Naive thymus-derived CD4-positive, alpha-beta T cell (primary cell): ENCODE measurements around the gene PAM16. TPM values are rescaled to one million over a fixed set of nuclear protein-coding genes. Genes with fewer than 3 reads are reported as not detected.

Source experiments
- ATAC-seq: fragments of 150-1000 bp; cut with Tn5 transposase; 2 replicates; pipeline ENCODE4 v1.10.0; 2021; ENCODE audit warnings: mild to moderate bottlenecking, moderate library complexity
- CTCF ChIA-PET: fragments of 350-600 bp; sonication (Branson Sonifier 250); formaldehyde crosslinking; loops from one replicate; lab custom pipeline; 2021; ENCODE audit warnings: antibody characterized with exemption; lab: Charles Lee
- POLR2A ChIA-PET: fragments of 350-600 bp; sonication (Branson Sonifier 250); formaldehyde crosslinking; loops from one replicate; lab custom pipeline; 2021; ENCODE audit warnings: antibody characterized with exemption, inconsistent platforms; lab: Charles Lee
- DNase-seq, 9 donors: peaks; one replicate each; pipeline versions ENCODE4 v3.0.0 to v3.0.0-alpha.2; 2020 to 2022; ENCODE audit warnings: mixed read lengths in 1 of 9
- H3K27ac ChIP-seq: one replicate; pipeline ENCODE4 v1.7.0; 2013; ENCODE audit warnings: mild to moderate bottlenecking, low read depth, low read length, moderate library complexity
- H3K27me3 ChIP-seq, 2 donors: one replicate each; pipeline ENCODE4 v1.7.0; 2013; ENCODE audit warnings: low read length in 2 of 2, mild to moderate bottlenecking in 2 of 2, moderate library complexity in 2 of 2; ENCODE audit not compliant: control insufficient read depth in 2 of 2, insufficient read depth in 2 of 2
- H3K36me3 ChIP-seq, 3 experiments: 1 replicate in 2 of 3; 2 replicates in 1 of 3; pipeline ENCODE4 v1.7.0; 2013; ENCODE audit warnings: low read length in 3 of 3, mild to moderate bottlenecking in 3 of 3, moderate library complexity in 1 of 3; ENCODE audit not compliant: insufficient read depth in 3 of 3, control insufficient read depth in 2 of 3
- H3K4me1 ChIP-seq, 2 donors: one replicate each; pipeline ENCODE4 v1.7.0; 2013; ENCODE audit warnings: low read length in 2 of 2, mild to moderate bottlenecking in 2 of 2, moderate library complexity in 1 of 2; ENCODE audit not compliant: control insufficient read depth in 2 of 2, insufficient read depth in 2 of 2
- H3K4me3 ChIP-seq: 2 replicates; pipeline ENCODE4 v1.7.0; 2013; ENCODE audit warnings: mild to moderate bottlenecking, low read length
- H3K9me3 ChIP-seq, 3 experiments: 1 replicate in 2 of 3; 2 replicates in 1 of 3; pipeline ENCODE4 v1.7.0; 2013; ENCODE audit warnings: low read length in 3 of 3; ENCODE audit not compliant: control insufficient read depth in 2 of 3
- H3K27ac Mint-ChIP-seq, 9 donors: one replicate each; pipeline ENCODE4 v1.8.0; 2020 to 2022; ENCODE audit warnings: mixed read lengths in 9 of 9, mild to moderate bottlenecking in 8 of 9, moderate library complexity in 5 of 9, inconsistent platforms in 2 of 9
- H3K27me3 Mint-ChIP-seq, 5 donors: one replicate each; pipeline ENCODE4 v1.8.0; 2021 to 2022; ENCODE audit warnings: mixed read lengths in 5 of 5, mild to moderate bottlenecking in 1 of 5
- H3K36me3 Mint-ChIP-seq, 5 donors: one replicate each; pipeline ENCODE4 v1.8.0; 2020 to 2022; ENCODE audit warnings: mixed read lengths in 5 of 5, mild to moderate bottlenecking in 3 of 5, inconsistent platforms in 1 of 5
- H3K4me1 Mint-ChIP-seq, 7 donors: one replicate each; pipeline ENCODE4 v1.8.0; 2020 to 2022; ENCODE audit warnings: mixed read lengths in 7 of 7, mild to moderate bottlenecking in 3 of 7, inconsistent platforms in 1 of 7
- H3K4me3 Mint-ChIP-seq, 10 donors: one replicate each; pipeline ENCODE4 v1.8.0; 2020 to 2022; ENCODE audit warnings: mild to moderate bottlenecking in 10 of 10, mixed read lengths in 10 of 10, moderate library complexity in 6 of 10, inconsistent platforms in 2 of 10
- H3K9me3 Mint-ChIP-seq, 11 donors: one replicate each; pipeline ENCODE4 v1.8.0; 2020 to 2022; ENCODE audit warnings: mixed read lengths in 11 of 11, mild to moderate bottlenecking in 4 of 11, inconsistent platforms in 1 of 11, moderate library complexity in 1 of 11
- intact Hi-C, 2 donors: fragments of 100-400 bp; cut with micrococcal nuclease; formaldehyde crosslinking; loops; one replicate each; pipeline ENCODE4 v1.15.1; 2023
- polyA plus RNA-seq, 2 donors: library from polyadenylated mRNA; unstranded; fragments of 300-500 nt; fragmentation: Illumina TruSeq; gene quantifications; one replicate each; pipeline ENCODE4 v1.2.3, GENCODE V29; 2021
- total RNA-seq, 6 experiments: library from RNA in 5 of 6; stranded (reverse) in 5 of 6; gene quantifications; 1 replicate in 5 of 6; 2 replicates in 1 of 6; pipeline ENCODE4 v1.2.3 and lab custom pipeline; 2021 to 2026

The PAM16 gene
- total and polyA plus RNA-seq, 7 experiments from 2014 or later: 34.1 to 46.2 (median 45.0) TPM

GRCh38 chr16:4387781-4388180, 36.7 kb upstream of the PAM16 start:
- H3K4me3 Mint-ChIP-seq: no peak overlapping the region
- H3K36me3 Mint-ChIP-seq: peaks cover 0 to 8% (median 0%) of the 10 kb centered on the region in 5 donors
- Histone ChIP-seq H3K27ac (no peak overlapping the region), H3K4me1 (no peaks in the 10 kb centered on the region), H3K9me3 (no peaks in the 10 kb centered on the region), H3K27me3 (no peaks in the 10 kb centered on the region), H3K36me3 (peaks cover 9 to 97% (median 14%) of the 10 kb centered on the region in 3 experiments), H3K4me3 (no peak overlapping the region)
- intact Hi-C loops: no loop called here
- peak overlapping the region in 1 of 9 donors; percentile 32 for H3K27ac Mint-ChIP-seq
- CTCF ChIA-PET: no interaction called here
- no peak for DNase-seq
- H3K4me1 Mint-ChIP-seq: peaks cover 0 to 10% (median 5%) of the 10 kb centered on the region in 7 donors
- no peak for ATAC-seq
- no peaks in the 10 kb centered on the region for H3K27me3 Mint-ChIP-seq
- POLR2A ChIA-PET: no interaction called here
- no peaks in the 10 kb centered on the region for H3K9me3 Mint-ChIP-seq

GRCh38 chr16:4386951-4387565, 35.9 kb upstream of the PAM16 start:
- H3K4me1 Mint-ChIP-seq: peaks cover 0 to 7% (median 5%) of the 10 kb centered on the region in 7 donors

DNA sequence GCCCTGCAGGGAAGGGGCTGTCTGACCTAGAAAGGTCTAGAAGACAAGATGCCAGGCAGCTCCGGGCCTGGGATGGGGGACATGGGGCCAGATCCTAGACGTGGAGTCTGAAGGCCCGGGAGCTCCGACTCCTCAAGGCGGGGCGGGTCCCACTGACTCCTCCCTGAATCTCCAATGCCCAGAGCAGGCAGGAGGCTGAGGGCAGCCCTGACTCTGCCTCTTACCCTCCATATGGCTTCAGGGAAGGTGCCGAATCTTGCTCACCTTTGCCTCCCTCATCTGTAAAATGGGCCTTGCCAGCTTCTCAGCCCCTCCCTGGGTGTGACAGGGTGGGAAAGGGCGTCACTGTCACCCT, 35.3 kb upstream of the PAM16 start:
- Mint-ChIP-seq H3K4me3 (no peak overlapping the region), H3K36me3 (peaks cover 0 to 8% (median 0%) of the 10 kb centered on the region in 5 donors), H3K27me3 (no peaks in the 10 kb centered on the region), H3K4me1 (peaks cover 0 to 7% (median 5%) of the 10 kb centered on the region in 7 donors), H3K27ac (peak overlapping the region in 2 of 9 donors; percentile 55 to 59), H3K9me3 (no peaks in the 10 kb centered on the region)
- Histone ChIP-seq H3K36me3 (peaks cover 10 to 96% (median 14%) of the 10 kb centered on the region in 3 experiments), H3K4me3 (no peak overlapping the region), H3K27ac (no peak overlapping the region), H3K9me3 (no peaks in the 10 kb centered on the region), H3K4me1 (no peaks in the 10 kb centered on the region), H3K27me3 (no peaks in the 10 kb centered on the region)
- no peak for ATAC-seq
- ChIA-PET POLR2A (no interaction called here), CTCF (no interaction called here)
- intact Hi-C loops: no loop called here
- DNase-seq: peak in 1 of 9 donors; percentile 13

More at GRCh38 chr16:4386951-4387565, 35.9 kb upstream of the PAM16 start:
- Histone ChIP-seq H3K4me1 (no peaks in the 10 kb centered on the region), H3K27me3 (no peaks in the 10 kb centered on the region), H3K4me3 (no peak overlapping the region), H3K27ac (no peak overlapping the region), H3K9me3 (no peaks in the 10 kb centered on the region), H3K36me3 (peaks cover 10 to 96% (median 14%) of the 10 kb centered on the region in 3 experiments)
- Mint-ChIP-seq H3K4me3 (no peak overlapping the region), H3K9me3 (no peaks in the 10 kb centered on the region), H3K36me3 (peaks cover 0 to 8% (median 0%) of the 10 kb centered on the region in 5 donors), H3K27ac (no peak overlapping the region), H3K27me3 (no peaks in the 10 kb centered on the region)
- CTCF ChIA-PET: no interaction called here
- ATAC-seq: no peak
- DNase-seq: no peak
- intact Hi-C loops: no loop called here
- POLR2A ChIA-PET: no interaction called here

- H3K9me3 Mint-ChIP-seq: no peaks in the 10 kb centered on the region
- intact Hi-C loops: no loop called here
- DNase-seq: no peak
- no peak for ATAC-seq
- POLR2A ChIA-PET: no interaction called here
- H3K27me3 Mint-ChIP-seq: no peaks in the 10 kb centered on the region
- Histone ChIP-seq H3K27me3 (no peaks in the 10 kb centered on the region), H3K4me3 (no peak overlapping the region), H3K4me1 (no peaks in the 10 kb centered on the region), H3K36me3 (peaks cover 10 to 98% (median 14%) of the 10 kb centered on the region in 3 experiments), H3K9me3 (no peaks in the 10 kb centered on the region), H3K27ac (no peak overlapping the region)
- peak overlapping the region in 1 of 10 donors; percentile 14 for H3K4me3 Mint-ChIP-seq
- H3K27ac Mint-ChIP-seq: peak overlapping the region in 3 of 9 donors; percentile 8 to 41 (median 25)
- CTCF ChIA-PET: no interaction called here
- H3K4me1 Mint-ChIP-seq: peaks cover 0 to 7% (median 5%) of the 10 kb centered on the region in 7 donors
- peaks cover 0 to 8% (median 0%) of the 10 kb centered on the region in 5 donors for H3K36me3 Mint-ChIP-seq
Observed at GRCh38 chr16:4385789-4386450, 34.8 kb upstream of the PAM16 start.

DNA sequence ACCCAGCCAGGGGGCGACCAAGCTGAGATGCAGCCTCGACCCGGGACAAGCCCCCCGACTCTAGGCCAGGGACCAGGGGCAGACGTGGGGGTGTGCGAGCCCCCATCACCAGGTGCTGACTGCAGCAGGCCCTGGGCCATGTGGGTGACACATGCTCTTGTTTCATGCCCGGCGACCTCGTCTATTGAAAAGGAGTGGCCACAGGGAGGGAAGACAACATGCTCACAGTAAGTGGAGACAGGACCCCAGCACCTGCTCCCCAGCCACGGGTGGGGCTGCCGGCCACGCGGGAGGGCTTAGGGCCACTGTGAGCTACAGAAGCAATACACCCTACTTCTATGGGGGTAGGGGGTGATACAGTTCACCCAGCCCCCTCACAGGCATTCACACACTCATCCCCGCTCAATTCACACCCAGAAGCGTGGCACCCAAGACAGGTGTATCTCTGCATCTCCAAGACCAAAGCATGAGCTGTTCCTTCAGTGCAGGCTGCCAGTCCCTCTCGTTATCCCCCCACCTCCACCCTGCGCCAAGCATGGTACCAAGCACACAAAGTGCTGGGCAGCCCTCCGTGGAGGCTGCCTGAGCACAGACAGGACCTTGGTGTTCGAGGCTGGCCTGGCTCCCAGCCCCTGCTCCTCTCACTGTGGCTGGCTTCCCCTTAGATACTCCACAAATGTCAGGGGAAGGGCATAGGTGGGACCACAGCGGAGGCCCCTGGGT, 34.1 kb upstream of the PAM16 start:
- DNase-seq (peak in 1 of 9 donors; percentile 14), ATAC-seq (no peak)
- Histone ChIP-seq H3K9me3 (no peaks in the 10 kb centered on the region), H3K27me3 (no peaks in the 10 kb centered on the region), H3K27ac (no peak overlapping the region), H3K4me1 (no peaks in the 10 kb centered on the region), H3K36me3 (peaks cover 14 to 98% (median 16%) of the 10 kb centered on the region in 3 experiments), H3K4me3 (no peak overlapping the region)
- CTCF ChIA-PET: no interaction called here
- intact Hi-C loops: no loop called here
- peaks cover 0 to 7% (median 5%) of the 10 kb centered on the region in 7 donors for H3K4me1 Mint-ChIP-seq
- H3K36me3 Mint-ChIP-seq: peaks cover 0 to 9% (median 0%) of the 10 kb centered on the region in 5 donors
- H3K4me3 Mint-ChIP-seq: peak overlapping the region in 2 of 10 donors; percentile 14 to 45
- H3K27me3 Mint-ChIP-seq: no peaks in the 10 kb centered on the region
- H3K9me3 Mint-ChIP-seq: no peaks in the 10 kb centered on the region
- H3K27ac Mint-ChIP-seq: peak overlapping the region in 2 of 9 donors; percentile 20 to 25
- POLR2A ChIA-PET: no interaction called here

- no peak overlapping the region for H3K4me3 Mint-ChIP-seq
Observed at GRCh38 chr16:4384509-4384942, 33.4 kb upstream of the PAM16 start.

More at GRCh38 chr16:4384509-4384942, 33.4 kb upstream of the PAM16 start:
- intact Hi-C loops: no loop called here
- H3K4me1 Mint-ChIP-seq: peaks cover 0 to 9% (median 3%) of the 10 kb centered on the region in 7 donors
- H3K9me3 ChIP-seq: no peaks in the 10 kb centered on the region
- H3K9me3 Mint-ChIP-seq: no peaks in the 10 kb centered on the region
- DNase-seq: peak in 1 of 9 donors; percentile 19
- H3K36me3 Mint-ChIP-seq: peaks cover 0 to 4% (median 0%) of the 10 kb centered on the region in 5 donors
- H3K27ac ChIP-seq: no peak overlapping the region
- no peaks in the 10 kb centered on the region for H3K27me3 ChIP-seq
- ChIA-PET POLR2A (no interaction called here), CTCF (no interaction called here)
- H3K4me1 ChIP-seq: no peaks in the 10 kb centered on the region
- H3K4me3 ChIP-seq: no peak overlapping the region
- no peak for ATAC-seq
- no peaks in the 10 kb centered on the region for H3K27me3 Mint-ChIP-seq
- no peak overlapping the region for H3K27ac Mint-ChIP-seq
- H3K36me3 ChIP-seq: peaks cover 14 to 93% (median 16%) of the 10 kb centered on the region in 3 experiments
